HepG2 (cell line): ENCODE measurements around the gene NYNRIN. TPM values are rescaled to one million over a fixed set of nuclear protein-coding genes. Genes with fewer than 3 reads are reported as not detected.
A peak's percentile ranks its signal among the peaks of the same experiment; 100 is the strongest.

Experiments
- ARID3A ChIP-seq: IDR thresholded peaks from 2 replicates; pipeline ENCODE4 v1.6.1; 2012; ENCODE audit warnings: low read depth, low read length, improper control_type of control experiment
- BRF2 ChIP-seq: sonication (generic); formaldehyde crosslinking; IDR thresholded peaks from 2 replicates; pipeline ENCODE4 v1.8.1; 2022; ENCODE audit warnings: mild to moderate bottlenecking, missing genetic modification reagents
- FOXA3 ChIP-seq: IDR thresholded peaks from 2 replicates; pipeline ENCODE4 v1.6.1; 2016; ENCODE audit warnings: missing genetic modification reagents, missing compliant biosample characterization
- FOXP1 ChIP-seq, 2 experiments: fragments of 450-650 bp in 1 of 2; IDR thresholded peaks; 2 replicates each; pipeline ENCODE4 v1.6.1; 2017 to 2018; ENCODE audit warnings: antibody characterized with exemption in 1 of 2
- IKZF4 ChIP-seq: sonication (generic); formaldehyde crosslinking; IDR thresholded peaks from 2 replicates; pipeline ENCODE4 v1.5.1; 2020; ENCODE audit warnings: borderline replicate concordance, mild to moderate bottlenecking, low read depth, missing genetic modification reagents; ENCODE audit errors: not compliant biosample characterization
- IKZF5 ChIP-seq: IDR thresholded peaks from 2 replicates; pipeline ENCODE4 v1.6.1; 2018; ENCODE audit warnings: missing genetic modification reagents, mild to moderate bottlenecking, missing compliant biosample characterization
- JUNB ChIP-seq: sonication (generic); formaldehyde crosslinking; IDR thresholded peaks from 2 replicates; pipeline ENCODE4 v1.8.0; 2022; ENCODE audit warnings: missing genetic modification reagents, mild to moderate bottlenecking, borderline replicate concordance
- KMT2B ChIP-seq: IDR thresholded peaks from 2 replicates; pipeline ENCODE4 v1.6.1; 2016; ENCODE audit warnings: missing genetic modification reagents, missing compliant biosample characterization
- MAF1 ChIP-seq: sonication (generic); formaldehyde crosslinking; IDR thresholded peaks from 2 replicates; pipeline ENCODE4 v1.5.0; 2020; ENCODE audit warnings: missing genetic modification reagents, borderline replicate concordance
- NKX3-1 ChIP-seq: sonication (generic); formaldehyde crosslinking; IDR thresholded peaks from 2 replicates; pipeline ENCODE4 v1.5.0; 2020; ENCODE audit warnings: missing genetic modification reagents
- RXRB ChIP-seq: IDR thresholded peaks from 2 replicates; pipeline ENCODE4 v1.6.1; 2016; ENCODE audit warnings: borderline replicate concordance, missing genetic modification reagents, missing compliant biosample characterization
- ZBTB21 ChIP-seq: sonication (generic); formaldehyde crosslinking; IDR thresholded peaks from 2 replicates; pipeline ENCODE4 v1.4.0; 2020; ENCODE audit warnings: missing genetic modification reagents
- ZMYM3 ChIP-seq: sonication (generic); formaldehyde crosslinking; IDR thresholded peaks from 2 replicates; pipeline ENCODE4 v1.5.1; 2020; ENCODE audit warnings: mild to moderate bottlenecking, missing genetic modification reagents
- ZNF101 ChIP-seq: sonication (generic); formaldehyde crosslinking; IDR thresholded peaks from 2 replicates; pipeline ENCODE4 v1.4.0; 2020; ENCODE audit warnings: mild to moderate bottlenecking, low read depth, missing genetic modification reagents, borderline replicate concordance
- ZNF274 ChIP-seq: sonication (generic); formaldehyde crosslinking; IDR thresholded peaks from 2 replicates; pipeline ENCODE4 v1.5.1; 2020; ENCODE audit warnings: mild to moderate bottlenecking, missing genetic modification reagents
- ZNF276 ChIP-seq: sonication (generic); formaldehyde crosslinking; IDR thresholded peaks from 2 replicates; pipeline ENCODE4 v1.4.0; 2020; ENCODE audit warnings: mild to moderate bottlenecking, low read depth, missing genetic modification reagents
- ZNF619 ChIP-seq: sonication (generic); formaldehyde crosslinking; IDR thresholded peaks from 2 replicates; pipeline ENCODE4 v1.4.0; 2020; ENCODE audit warnings: mild to moderate bottlenecking, missing genetic modification reagents
- ZNF629 ChIP-seq: sonication (generic); formaldehyde crosslinking; conservative IDR thresholded peaks from 2 replicates; pipeline ENCODE4 v1.5.0; 2020; ENCODE audit warnings: missing genetic modification reagents
- ZNF780A ChIP-seq: sonication (generic); formaldehyde crosslinking; IDR thresholded peaks from 2 replicates; pipeline ENCODE4 v1.8.0; 2022; ENCODE audit warnings: mild to moderate bottlenecking, missing genetic modification reagents, moderate library complexity
- ZSCAN12 ChIP-seq: sonication (generic); formaldehyde crosslinking; IDR thresholded peaks from 2 replicates; pipeline ENCODE4 v1.9.0; 2021; ENCODE audit warnings: mild to moderate bottlenecking, missing genetic modification reagents
- ZSCAN30 ChIP-seq: sonication (generic); formaldehyde crosslinking; IDR thresholded peaks from 2 replicates; pipeline ENCODE4 v1.5.0; 2020; ENCODE audit warnings: mild to moderate bottlenecking, missing genetic modification reagents
- polyA plus RNA-seq, 8 experiments: library from polyadenylated mRNA; depleted of rRNA in 3 of 8; stranded (reverse) in 7 of 8; unstranded in 1 of 8; fragments of >200 nt; fragmentation: Illumina TruSeq in 4 of 8; extraction: Trizol in 4 of 8; gene quantifications; 2 replicates each; pipeline versions ENCODE4 v1.2.1 to v1.2.3, GENCODE V29; 2011 to 2016; ENCODE audit warnings: low read depth in 4 of 8, missing spikeins in 1 of 8, mixed read lengths in 1 of 8; ENCODE audit not compliant: insufficient read depth in 1 of 8
- total RNA-seq, 5 experiments: library from RNA; depleted of rRNA; stranded (reverse); fragments of >200 nt; fragmentation: Illumina TruSeq; extraction: Trizol; gene quantifications; 2 replicates each; pipeline ENCODE4 v1.2.3, GENCODE V29; 2016; ENCODE audit warnings: low read depth in 1 of 5

NYNRIN gene
- total and polyA plus RNA-seq, 2 of the 13 experiments (the other 11 are each of a cell fraction or from before 2014, with no cell fraction given), result 0.63 to 1.1 TPM

GRCh38 chr14:24365600-24366412 is 33.0 kb upstream of the NYNRIN start (continued):
- TF ChIP-seq BRF2 (CRISPR knock-in tag), result no peak
- TF ChIP-seq ZNF780A (CRISPR knock-in tag), result no peak
- peak; percentile 85 for TF ChIP-seq RXRB (CRISPR knock-in tag)
- TF ChIP-seq ARID3A, result peak; percentile 30; the same call in 1 of the 2 replicates
- TF ChIP-seq ZNF619 (CRISPR knock-in tag), result peak; percentile 97
- 0 out of 2 replicates have a peak, but pooled peaks have one; percentile 40 for TF ChIP-seq ZSCAN30 (CRISPR knock-in tag)
- peak; percentile 72 for TF ChIP-seq IKZF4 (CRISPR knock-in tag)
- no peak for TF ChIP-seq FOXP1 (IDR thresholded peaks at IDR 0.05)
- peak; percentile 27; the same call in 1 of the 2 replicates for TF ChIP-seq FOXP1 (CRISPR knock-in tag; IDR thresholded peaks at IDR 0.05)
- TF ChIP-seq NKX3-1, result 0 out of 2 replicates have a peak, but pooled peaks have one; percentile 37
- no peak for TF ChIP-seq ZSCAN12
- TF ChIP-seq FOXA3 (CRISPR knock-in tag), result peak; percentile 76
- peak; percentile 36; the same call in 1 of the 2 replicates for TF ChIP-seq ZNF629 (CRISPR knock-in tag)
- TF ChIP-seq IKZF5, result peak; percentile 83
- no peak for TF ChIP-seq ZNF101
- no peak for TF ChIP-seq JUNB (CRISPR knock-in tag)
- TF ChIP-seq ZBTB21 (CRISPR knock-in tag), result 0 out of 2 replicates have a peak, but pooled peaks have one; percentile 15
- peak; percentile 84 for TF ChIP-seq ZNF276 (CRISPR knock-in tag)
- TF ChIP-seq MAF1 (CRISPR knock-in tag), result peak; percentile 69; the same call in 1 of the 2 replicates
- TF ChIP-seq ZNF274 (CRISPR knock-in tag), result peak; percentile 94
- no peak for TF ChIP-seq KMT2B (CRISPR knock-in tag)
- peak; percentile 86; the same call in 1 of the 2 replicates for TF ChIP-seq ZMYM3 (CRISPR knock-in tag)
